Activated CD4-positive, alpha-beta T cell treated with anti-CD3 and anti-CD28 coated beads, Interleukin-2, amount 50 U/mL, for 4 hours (primary cell): ENCODE measurements around the gene ABCA10.
"Not testable (repeated sequence)": the region's sequence is repeated elsewhere in the genome, so short reads cannot be mapped to it uniquely, and the experiment has no call there.

Source experiments
- DNase-seq, 2 experiments: peaks; one replicate each; pipeline ENCODE4 v3.0.0-alpha.2; 2020

ABCA10 gene, protein sequence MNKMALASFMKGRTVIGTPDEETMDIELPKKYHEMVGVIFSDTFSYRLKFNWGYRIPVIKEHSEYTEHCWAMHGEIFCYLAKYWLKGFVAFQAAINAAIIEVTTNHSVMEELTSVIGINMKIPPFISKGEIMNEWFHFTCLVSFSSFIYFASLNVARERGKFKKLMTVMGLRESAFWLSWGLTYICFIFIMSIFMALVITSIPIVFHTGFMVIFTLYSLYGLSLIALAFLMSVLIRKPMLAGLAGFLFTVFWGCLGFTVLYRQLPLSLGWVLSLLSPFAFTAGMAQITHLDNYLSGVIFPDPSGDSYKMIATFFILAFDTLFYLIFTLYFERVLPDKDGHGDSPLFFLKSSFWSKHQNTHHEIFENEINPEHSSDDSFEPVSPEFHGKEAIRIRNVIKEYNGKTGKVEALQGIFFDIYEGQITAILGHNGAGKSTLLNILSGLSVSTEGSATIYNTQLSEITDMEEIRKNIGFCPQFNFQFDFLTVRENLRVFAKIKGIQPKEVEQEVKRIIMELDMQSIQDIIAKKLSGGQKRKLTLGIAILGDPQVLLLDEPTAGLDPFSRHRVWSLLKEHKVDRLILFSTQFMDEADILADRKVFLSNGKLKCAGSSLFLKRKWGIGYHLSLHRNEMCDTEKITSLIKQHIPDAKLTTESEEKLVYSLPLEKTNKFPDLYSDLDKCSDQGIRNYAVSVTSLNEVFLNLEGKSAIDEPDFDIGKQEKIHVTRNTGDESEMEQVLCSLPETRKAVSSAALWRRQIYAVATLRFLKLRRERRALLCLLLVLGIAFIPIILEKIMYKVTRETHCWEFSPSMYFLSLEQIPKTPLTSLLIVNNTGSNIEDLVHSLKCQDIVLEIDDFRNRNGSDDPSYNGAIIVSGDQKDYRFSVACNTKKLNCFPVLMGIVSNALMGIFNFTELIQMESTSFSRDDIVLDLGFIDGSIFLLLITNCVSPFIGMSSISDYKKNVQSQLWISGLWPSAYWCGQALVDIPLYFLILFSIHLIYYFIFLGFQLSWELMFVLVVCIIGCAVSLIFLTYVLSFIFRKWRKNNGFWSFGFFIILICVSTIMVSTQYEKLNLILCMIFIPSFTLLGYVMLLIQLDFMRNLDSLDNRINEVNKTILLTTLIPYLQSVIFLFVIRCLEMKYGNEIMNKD (N-terminal part only)

DNA sequence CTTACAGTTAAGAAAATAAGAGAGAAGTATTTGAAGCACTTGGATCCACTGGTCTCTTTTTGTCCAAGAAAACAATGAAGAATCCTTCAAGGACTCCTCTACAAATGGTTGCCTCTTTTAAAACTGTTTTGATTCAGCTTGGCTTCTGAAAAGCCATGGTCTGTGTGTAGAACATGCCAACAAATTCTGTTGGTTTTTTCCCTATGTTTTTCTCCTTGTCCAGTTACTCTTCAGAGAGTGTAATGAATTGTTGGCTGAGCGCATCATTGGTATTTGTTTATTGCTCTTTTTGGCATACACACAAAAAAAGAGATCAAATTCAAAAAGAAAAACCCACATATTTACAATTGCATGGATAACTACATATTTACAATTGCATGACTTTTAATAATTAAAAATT, at the start of gene ABCA10:
Gene ABCA10 (minus strand): TSS at position 249 of the 400 bp plus-strand sequence. CDS start 3,466 bp downstream, outside the sequence.
- DNase-seq: no peak

DNA sequence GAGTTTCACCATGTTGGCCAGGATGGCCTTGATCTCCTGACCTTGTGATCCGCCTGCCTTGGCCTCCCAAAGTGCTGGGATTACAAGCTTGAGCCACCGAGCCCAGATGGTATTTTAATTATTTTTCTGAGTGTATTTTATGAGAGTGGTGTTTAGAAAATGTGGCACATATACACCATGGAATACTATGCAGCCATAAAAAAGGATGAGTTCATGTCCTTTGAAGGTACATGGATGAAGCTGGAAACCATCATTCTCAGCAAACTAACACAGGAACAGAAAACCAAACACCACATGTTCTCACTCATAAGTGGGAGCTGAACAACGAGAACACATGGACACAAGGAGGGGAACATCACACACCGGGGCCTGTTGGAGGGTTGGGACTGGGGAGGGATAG, 47.7 kb upstream of the ABCA10 start:
- not testable (repeated sequence) for DNase-seq

DNA sequence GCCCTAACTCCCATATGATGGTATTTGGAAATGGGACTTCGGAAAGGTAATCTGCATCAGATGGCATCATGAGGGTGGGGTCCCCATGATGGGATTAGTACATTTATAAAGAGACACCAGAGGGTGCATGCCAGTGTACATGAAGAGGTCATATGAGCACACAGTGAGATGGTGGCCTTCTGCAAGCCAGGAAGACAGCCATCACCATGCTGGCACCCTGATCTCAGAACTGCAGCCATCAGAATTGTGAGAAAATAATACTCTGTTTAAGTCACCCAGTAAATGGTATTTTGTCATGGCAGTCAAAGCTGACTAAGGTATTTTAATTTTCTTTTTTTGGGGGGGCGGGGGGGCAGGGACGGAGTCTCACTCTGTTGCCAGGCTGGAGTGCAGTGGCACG, 47.1 kb upstream of the ABCA10 start:
- DNase-seq: no peak

DNA sequence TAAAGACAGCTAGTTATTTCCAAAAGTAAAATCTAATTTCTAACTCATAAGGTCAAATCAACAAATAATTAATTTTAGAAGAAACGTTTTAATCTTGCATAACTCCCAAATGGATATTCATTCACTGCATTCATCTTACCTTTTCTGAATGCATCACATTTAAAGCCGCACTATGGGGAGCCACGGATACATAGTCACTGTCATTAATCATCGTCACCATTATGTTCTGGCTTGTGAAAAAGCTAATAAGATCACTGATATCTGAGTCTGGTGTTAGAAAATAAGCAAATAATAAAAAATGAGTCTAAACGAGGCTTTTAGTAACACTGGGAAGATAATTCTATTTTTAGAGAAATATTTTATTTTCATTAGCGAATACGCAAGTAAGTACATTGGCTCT, 42.4 kb upstream of the ABCA10 start:
- no peak for DNase-seq

DNA sequence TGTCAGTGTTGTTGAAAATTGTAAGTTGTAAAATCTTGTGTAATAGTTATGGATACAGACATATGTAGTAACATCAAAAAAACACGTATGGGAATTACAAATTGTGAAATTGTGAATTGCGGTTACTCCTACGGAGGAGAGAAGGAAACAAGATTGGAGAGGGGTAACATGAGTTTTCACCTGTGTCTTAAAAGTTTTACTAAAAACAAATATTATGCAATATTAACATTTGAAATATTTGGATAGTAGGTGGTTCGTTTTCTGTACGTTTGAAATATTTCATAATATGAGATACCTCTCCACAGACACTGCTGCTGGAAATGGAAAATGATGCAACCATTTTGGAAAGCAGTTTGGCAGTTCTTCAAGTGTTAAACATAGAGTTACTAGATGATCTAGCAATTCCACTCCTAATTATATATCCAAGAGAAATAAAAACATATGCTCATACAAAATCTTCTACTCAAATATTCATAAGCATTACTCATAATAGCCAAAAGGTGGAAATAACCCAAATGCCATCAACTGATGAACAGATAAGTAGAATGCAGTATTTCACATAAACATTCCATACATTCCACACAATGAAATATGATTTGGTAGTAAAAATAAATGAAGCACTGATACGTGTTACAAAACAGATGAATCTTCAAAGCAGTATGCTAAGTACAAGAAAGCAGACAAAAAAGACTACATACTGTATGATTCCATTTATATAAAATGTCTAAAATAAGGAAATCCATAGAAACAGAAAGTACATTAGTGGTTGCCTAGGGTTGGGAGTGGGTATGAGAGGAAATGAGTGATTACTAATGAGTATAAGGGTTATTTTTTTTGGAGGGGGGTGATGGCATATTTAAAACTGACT, 40.7 kb upstream of the ABCA10 start:
- no peak for DNase-seq

DNA sequence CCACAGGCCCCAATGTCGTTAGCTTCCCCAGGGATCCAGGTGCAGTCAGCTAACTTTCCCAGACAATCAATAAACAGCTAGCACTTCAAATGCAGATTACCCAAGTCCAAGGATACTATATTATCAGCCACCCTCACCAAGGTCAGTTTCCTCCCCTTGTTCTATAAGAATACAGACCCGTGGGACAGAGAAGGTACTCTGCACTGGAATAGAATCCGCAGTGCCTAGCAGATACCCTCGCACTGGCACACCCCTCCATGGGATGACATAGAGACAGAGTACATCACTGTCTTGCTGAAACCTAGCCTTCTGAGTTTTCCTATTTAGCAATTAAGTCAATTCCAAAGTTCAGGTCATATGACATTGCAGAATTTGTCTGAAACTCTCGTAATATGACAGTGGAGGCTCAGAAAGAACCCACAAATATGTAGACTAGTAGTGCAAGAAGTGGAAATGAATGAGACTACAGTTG, 40.0 kb upstream of the ABCA10 start:
- DNase-seq: no peak

DNA sequence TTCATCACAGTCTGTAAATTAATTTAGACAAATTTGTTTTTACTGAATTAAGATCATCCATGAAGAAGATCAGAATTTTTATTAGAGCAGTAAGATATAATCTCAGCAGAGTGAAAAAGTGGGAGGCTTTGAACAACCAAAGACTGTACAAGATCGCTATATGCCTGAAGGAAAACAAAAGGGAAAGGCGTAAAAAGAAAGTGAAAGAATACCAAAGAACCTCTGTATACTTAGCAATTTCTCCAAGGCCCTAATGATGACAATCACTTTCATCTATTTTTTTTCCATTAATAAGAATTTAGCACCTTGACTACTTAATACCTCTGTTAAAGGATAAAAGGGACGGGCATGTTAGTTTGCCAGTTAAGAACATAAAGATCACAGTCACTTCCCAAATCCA, 38.6 kb upstream of the ABCA10 start:
- no peak for DNase-seq

DNA sequence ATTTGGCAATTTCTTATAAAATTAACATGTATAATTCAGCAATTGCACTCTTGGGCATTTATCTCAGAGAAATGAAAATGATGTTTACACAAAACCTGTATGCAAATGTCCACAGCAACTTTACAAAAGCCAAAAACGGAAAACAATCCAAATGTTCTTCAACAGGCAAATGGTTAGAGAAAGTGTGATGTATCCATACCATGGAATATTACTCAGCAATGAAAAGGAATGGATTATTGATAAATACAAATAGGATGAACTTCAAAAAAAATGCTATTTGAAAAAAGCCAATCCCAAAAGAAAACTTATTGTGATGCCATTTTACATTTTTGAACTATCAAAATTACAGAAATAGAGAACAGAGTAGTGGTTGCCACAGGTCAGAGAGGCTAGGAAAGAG, 37.2 kb upstream of the ABCA10 start:
- no peak for DNase-seq

DNA sequence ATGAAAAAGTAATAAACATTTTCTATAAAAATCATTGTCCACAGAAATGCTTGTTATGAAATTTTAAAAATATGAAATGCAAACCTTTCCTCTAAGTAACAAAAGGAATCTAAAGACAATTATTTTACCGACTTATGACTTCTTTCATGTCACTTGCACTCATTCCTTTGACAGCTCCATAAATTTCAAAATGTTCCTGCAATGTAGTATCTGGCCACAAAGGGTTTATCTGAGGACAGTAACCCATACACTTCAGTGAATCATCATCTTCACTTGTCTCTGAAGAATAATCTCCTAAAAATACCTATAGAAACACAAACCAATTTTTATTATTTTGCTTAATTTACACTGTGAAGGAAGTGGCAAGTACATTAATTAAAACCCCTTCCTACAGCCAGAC, 25.6 kb upstream of the ABCA10 start:
- no peak for DNase-seq

DNA sequence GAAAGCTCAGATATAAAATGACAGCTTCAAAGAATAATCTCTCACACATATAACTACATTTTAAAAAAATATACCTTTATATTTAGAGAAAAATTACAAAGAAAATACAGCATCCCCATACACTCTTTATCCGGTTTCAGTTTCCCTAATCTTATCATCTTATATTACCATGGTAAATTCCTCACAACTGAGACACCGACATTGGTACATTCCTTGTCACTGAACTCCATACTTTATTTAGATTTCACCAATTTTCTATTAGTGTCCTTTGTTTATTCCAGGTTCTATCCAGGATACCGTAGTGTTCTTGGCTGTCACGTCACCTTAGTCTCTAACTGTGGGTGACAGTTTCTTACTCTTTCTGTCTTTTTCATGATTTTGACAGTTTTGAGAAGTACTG, 22.0 kb upstream of the ABCA10 start:
- DNase-seq: no peak

DNA sequence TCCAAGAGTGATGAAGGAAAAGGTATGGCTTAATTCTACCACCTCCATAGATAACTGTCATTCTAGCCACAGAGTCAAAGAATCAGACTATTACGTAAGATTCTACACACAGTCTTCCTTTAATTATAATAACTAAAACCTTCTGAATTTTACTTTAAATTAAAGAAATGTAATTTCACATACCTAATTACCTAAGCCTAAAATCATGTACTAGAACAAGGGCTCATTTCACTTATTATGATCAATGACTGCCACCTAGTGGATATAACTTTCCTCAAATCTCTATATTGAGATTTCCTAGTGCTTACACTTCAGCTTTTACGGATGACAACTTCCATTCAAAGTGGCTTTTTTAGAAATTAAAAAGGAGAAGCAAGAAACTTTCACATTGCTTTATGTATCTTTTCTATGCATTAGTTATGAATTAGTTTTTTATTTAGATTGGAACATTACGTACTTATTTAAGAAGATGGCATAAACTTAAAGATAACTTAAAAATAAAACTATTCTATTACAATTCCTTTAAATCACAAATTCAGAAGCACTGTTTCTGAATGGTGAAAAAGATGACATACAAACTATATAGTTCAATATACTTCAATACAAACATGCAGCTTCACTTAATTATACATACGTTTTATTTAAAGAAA, 18.2 kb upstream of the ABCA10 start:
- no peak for DNase-seq

DNA sequence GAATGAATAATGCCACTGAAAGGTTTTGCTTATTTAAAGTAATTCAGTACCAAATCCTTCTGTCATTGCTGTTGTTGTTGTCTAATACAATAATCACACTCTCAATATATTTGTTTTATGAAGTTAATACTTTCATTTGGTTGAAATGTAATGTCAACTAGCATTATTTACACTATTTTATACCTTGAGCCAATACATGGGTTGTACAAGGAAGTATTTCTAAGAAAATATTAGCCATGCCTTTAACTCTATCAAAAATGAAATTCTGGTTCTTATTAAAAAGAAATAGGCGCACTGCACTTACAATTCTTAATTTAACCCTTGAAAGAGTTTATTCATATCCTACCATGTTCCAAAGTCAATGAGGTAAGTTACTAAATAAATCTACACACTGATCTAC, 17.6 kb upstream of the ABCA10 start:
- DNase-seq: no peak

DNA sequence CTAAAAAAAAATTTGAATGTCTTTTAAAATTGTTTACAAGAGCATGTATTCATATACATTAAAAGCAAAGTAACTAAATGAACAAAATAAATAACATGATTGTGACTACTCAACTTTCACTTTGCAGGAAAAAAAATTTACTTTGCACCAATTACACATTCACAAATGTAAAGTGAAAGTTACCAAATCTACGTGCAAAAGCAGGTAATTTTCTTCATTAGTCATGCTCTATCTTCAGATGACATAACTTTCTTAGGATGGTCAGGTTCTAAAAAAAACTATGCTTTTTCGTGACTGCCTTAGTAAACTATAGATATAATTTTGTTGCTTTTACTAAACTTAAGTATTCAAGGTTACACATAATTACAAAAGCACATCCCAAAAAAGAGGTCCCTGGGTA, 17.0 kb upstream of the ABCA10 start:
- DNase-seq: no peak

DNA sequence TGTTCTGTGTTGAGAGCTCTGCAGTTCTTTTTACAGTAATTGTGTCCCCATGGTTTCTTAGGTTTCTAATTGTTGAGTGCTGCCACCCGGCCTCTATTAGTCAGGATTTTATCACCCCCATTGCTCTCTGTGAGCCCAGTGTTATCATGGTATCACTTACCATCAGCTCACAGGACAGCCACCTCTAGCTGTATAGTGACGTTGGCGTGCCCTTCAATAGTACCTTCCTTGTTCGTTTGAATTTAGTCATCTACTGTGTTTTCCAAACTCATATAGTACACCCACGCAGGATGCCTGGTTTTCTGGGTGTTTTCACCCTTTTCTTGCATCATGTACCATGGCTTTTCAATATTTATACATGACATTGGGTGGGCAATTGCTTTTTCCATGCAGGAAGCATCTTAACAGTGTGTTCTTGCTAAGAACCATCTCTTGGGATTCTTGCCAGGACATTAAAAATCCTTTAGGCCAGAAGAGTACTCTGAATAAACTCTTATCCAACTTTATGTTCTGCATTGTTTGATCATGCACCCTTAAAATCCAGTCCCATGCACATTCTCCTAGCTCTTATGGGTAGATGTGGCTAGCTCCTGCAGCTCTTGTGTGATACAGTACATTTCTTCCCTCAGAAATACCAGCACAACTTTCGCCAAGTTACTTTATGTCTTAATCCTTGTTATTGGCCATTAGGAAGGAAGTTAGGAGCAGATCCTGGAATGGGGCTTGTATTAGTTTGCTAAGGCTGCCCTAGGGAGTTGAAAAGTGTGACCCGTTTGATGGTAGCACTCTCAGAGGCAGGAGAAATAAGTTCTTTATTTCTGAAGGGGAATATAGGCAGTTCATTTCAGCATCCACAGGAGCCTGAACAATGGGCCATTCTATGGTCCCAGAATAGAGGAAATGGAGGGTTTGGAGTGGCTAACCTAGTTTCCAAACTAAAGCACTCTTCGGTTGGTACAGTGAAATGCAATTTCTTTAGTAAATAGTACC, 11.3 kb upstream of the ABCA10 start:
- no peak for DNase-seq

DNA sequence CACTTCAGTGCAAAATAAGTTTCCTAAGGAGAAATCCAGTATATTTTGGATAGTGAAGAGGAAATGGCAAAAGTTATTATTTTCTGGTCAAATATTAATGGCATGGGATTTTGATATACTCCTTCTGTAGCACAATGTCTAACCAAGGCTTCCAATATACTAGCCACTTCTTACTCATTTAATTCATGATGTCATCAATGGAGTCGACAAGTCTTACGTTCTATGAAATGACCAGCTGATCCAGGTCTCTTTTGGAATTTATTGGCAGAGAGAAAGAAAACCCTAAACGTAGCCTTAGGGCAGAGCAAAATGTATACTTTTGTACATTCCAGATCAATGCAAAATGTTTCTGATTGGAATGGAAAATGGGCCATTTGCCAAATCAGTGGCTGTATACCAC, 8.3 kb upstream of the ABCA10 start:
- no peak for DNase-seq

DNA sequence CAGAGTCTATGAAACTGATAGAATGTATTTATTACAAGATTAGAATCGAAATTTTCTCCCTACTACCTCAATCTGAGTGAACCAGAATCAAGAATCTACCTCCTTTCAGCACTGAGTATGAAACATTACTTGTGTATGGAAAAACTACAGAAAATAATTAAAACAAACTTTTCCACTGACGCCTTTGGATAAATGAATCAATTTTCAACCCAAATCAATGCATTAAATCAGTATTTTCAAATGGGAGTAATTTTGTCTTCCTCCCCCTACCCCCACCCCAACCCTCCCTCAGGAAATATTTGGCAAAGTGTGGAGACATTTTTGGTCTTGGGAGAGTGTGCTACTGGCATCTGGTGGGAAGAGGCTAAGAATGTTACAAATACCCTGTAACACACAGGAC, 7.8 kb upstream of the ABCA10 start:
- no peak for DNase-seq

DNA sequence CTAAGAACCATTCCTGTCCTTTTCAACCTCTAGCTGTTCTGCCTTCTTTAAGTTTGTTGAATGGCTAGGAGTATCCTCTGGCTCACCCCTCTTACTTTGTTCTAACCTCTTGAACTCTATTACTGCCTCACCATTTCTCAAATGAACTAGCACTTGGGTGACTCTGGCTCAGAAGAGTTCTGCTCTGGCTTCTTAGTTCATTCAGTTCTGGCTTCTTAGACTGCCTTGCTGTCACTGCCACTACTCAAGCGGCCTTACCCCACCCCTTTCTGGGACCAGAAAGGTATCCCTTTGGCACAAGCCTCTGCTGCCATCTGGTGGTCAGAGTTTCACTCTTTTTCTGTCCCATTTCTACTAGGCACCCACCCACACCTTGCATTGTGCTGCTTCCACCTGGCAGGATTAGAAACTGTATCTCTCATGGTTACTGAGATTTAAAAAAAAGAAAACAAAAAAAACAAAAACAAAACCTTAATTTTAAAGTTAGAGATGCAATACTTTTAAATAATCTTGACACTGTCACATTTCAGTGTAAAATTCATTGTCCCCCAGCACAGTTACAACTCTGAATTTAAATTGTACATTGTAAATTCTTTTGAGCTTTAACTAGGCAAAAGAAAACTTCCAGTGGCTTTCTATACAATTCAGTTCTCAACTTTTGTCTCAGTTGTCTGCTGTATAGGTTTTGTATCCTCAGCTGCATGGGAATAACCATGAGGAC, 6.9 kb upstream of the ABCA10 start:
- DNase-seq: peak; percentile 27 to 41

DNA sequence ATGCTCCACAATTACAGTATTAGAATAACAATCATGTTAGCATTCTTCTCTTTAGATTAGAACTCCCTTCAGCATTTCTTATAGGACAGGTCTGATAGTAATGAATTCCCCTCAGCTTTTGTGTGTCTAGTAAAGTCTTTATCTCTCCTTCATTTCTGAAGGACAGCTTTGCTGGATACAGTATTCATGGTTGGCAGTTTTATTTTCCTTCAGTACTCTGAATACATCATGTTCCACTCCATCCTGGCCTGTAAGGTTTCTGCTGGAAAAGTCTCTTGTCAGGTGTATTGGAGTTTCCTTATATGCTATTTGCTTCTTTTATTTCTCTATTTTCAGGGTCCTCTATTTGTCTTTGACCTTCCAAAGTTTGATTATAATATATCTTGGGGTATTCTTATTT, 4.0 kb upstream of the ABCA10 start:
- no peak for DNase-seq

DNA sequence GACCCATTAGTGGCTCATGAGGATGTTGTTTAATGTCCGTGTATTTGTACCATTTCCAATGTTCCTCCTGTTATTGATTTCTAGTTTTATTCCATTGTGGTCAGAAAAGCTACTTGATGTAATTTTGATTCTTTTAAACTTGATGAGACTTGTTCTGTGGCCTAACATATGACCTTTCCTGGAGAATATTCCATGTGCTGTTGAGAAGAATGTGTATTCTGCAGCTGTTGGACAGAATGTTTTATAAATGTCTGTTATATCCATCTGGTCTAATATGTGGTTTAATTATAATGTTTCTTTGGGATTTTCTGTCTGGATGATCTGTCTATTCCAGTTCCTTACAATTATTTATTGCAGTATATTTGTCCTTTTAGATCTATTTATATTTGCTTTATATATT, 2.9 kb upstream of the ABCA10 start:
- no peak for DNase-seq

DNA sequence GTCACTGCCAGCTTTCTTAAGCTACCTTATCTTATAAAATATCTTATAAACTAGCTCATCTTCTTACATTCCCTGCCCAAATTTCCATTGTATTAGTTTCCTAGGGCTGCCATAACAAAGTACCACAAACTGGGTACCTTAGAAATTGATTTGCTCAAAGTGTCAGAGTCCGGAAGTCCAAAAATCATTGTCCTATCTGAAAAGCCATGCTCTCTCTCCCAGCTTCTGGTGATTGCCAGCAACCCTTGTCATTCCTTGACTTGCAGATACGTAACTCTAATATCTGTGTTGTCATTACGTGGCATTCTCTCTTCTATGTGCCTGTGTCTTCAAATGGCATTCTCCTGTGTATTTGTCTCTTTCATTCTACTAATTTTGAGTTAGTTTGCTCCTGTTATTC, 2.3 kb upstream of the ABCA10 start:
- DNase-seq: no peak
